NCI-H345 (cell line): Measurements from ENCODE around the gene PABPC5.

ENCODE experiments used
- DNase-seq: peaks from one replicate; lab custom pipeline; 2025; lab: John Stamatoyannopoulos, UW

Gene PABPC5

GRCh38 chrX:91434351-91435168, at the start of gene PABPC5:
Gene PABPC5 (plus strand): TSS chrX:91434839. CDS start chrX:91435578, 739 bp downstream.
- DNase-seq: peak; percentile 74

DNA sequence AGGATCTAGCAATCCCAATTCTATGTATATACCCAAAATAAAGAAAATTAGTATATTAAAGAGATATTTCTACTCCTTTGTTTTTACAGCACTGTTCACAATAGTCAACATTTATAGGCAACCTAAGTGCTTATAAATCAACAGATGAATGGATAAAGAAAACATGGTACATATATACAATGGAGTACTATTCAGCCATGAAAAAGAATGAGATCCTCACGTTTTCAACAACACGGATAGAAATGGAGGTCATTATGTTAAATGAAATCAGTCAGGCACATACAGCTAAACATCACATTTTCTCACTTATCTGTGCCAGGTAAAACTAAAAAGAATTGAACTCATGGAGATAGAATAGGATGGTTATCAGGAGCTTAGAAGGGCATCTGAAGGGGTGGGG, 45.6 kb upstream of the PABPC5 start:
- no peak for DNase-seq

- no peak for DNase-seq
Measured at GRCh38 chrX:91414713-91415112, 19.9 kb upstream of the PABPC5 start.

- no peak for DNase-seq
Measured at GRCh38 chrX:91435395-91435794, 756 bp downstream of the PABPC5 start.
